DMS79 treated with DMSO at 0.1 percent for 48 hours (cell line): ENCODE measurements around the gene KRT15.
A peak's percentile ranks its signal among the peaks of the same experiment; 100 is the strongest.

Source experiments
- DNase-seq: peaks from one replicate; lab custom pipeline; 2025; lab: John Stamatoyannopoulos, UW

The KRT15 gene

DNA sequence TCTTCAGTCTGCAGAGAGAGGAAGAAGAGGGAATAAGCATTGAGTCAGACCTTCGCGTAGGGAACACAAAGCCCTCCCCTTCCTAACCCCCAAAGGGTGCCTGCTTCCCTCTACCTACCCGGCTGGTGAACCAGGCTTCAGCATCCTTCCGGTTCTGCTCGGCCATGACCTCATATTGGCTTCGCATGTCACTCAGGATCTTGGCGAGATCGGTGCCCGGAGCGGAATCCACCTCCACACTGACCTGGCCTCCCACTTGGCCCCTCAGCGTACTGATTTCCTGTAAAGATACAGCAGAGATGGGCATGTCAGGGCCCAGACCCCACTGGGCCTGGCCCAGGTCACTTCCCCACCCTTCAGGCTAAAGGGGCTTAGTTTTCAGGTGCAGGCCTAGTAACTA is 5.6 kb upstream of the KRT15 start:
- DNase-seq = no peak

GRCh38 chr17:41523787-41524186 is 5.1 kb upstream of the KRT15 start:
- no peak for DNase-seq

GRCh38 chr17:41523225-41523593 is 4.5 kb upstream of the KRT15 start:
- DNase-seq = no peak

DNA sequence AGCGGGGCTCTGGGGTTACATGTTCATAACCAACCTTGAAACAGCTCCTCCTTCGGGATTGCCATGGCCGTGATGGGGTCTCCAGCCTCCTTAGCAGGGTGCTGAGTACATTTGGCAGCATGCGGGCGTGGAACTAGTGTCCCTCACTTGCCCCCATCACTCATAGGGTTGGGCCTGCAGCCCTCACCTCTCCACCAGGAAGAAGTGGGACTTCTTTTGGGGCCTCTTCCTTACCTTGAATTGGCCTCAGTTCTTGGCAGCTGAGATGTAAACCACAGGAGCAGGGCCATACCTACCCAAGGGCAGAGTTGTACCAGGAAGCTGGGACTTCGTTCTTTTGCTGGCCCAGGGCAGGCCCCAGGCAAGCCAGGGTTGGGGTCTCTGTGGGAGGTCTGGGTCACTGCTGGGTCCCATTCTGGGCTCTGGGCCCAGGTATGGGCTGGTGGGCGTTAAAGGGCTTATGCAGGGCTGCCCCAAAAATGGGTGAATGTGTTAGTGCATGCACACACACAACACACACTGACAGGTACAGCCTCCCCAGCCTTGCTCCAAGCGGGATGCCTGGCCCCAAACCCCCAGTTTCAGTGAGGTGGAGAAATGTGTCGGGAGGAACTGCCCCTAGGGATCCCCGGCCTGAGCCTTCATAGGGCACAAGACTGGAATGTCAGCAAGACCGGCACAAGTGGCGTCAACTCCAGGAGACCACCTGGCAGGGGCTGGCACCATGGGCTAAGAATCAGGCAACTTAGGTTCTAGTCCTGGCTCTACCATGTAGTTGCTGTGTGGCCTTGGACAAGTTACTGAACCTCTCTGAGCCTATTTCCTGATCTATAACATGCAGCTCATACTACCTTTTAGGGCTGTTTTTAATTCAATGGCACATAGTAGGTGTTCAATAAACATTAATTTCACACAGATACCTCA is 3.9 kb upstream of the KRT15 start:
- DNase-seq = no peak

GRCh38 chr17:41521574-41522261 is 3.0 kb upstream of the KRT15 start:
- DNase-seq = no peak

DNA sequence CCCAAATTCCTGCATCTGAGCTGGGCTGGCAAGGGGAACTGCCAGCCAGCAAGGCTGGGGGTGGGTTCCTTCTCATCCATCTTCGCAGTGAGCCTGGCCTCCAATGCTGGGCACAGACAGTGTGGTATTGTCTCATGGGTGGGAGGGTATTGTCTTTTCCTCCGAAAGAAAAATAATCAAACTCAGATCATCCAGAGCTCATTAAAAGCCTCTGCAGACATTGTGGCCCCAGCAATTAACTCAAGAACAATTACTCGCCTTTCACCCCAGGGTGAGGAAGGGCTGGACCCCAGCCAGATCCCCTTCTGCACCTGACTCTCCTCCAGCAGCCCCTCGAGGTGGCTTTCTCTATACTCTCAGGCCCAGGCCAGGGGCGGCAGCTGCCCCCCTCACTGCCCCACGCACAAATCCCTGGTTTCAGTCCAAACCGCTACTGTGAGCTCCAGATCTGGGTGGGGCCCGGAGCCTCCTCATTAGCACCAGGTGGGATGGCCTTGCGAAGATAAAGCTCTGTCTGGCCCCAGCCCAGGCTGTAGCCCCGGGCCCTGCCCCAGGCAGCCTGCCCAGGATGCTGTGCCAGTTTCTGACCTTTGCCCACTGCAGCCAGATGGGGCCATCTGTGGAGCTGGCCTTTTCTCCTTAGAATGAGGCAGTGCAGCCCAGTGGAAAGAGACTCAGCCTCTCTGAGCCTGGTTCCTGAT is 2.3 kb upstream of the KRT15 start:
- DNase-seq = peak; percentile 90

DNA sequence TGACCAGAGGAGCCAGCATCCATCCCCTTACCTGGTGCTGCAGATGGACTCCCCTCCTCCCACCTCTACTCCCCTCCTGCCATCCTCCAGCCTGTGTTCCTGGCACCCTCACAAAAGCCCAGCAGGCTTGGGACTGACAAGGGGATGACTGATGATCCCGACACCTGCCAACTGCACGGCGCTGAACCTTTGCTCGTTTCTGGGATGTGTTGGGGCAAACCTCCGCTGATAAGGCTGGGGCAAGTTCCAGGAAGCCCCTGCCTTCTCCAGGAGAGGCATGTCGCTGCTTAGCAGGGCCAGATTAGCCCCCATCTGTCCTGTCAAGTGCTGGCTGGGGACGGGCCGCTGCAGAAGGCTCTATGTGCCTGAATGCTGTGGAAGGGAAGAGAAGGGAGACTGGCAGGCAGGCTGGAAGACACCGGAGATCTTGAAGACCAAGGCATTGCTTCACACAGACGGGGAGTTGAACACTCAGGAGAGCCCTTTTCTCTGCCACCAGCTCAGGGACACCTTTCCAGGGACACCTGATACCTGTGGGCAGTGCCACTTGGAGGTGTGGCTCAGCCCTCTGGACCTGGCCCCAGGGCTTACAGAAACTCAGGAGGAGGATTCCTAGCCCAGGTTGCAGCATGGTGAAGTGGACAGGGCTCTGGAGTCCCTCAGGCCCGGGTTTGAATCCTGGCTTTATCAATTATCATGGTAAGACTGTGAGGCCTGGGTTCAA is 973 bp upstream of the KRT15 start:
- DNase-seq = peak; percentile 86

DNA sequence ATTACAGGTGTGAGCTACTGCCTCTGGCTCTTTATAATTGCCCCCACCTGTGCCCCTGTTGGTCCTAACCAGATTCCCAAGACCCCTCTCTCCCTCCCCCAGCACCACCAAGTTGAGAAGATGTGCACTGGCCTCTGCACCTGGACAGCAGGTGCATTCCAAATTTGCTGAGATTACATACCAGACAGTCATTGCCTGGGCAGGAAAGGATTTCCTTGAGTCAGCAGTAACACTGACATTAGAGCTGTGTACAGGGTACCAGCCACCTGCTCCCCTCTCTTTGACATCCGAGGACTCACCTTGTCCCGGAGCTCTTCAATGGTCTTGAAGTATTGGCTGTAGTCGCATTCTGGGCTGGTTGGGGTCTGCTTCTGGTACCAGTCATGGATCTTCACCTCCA is 659 bp downstream of the KRT15 start:
- no peak for DNase-seq

DNA sequence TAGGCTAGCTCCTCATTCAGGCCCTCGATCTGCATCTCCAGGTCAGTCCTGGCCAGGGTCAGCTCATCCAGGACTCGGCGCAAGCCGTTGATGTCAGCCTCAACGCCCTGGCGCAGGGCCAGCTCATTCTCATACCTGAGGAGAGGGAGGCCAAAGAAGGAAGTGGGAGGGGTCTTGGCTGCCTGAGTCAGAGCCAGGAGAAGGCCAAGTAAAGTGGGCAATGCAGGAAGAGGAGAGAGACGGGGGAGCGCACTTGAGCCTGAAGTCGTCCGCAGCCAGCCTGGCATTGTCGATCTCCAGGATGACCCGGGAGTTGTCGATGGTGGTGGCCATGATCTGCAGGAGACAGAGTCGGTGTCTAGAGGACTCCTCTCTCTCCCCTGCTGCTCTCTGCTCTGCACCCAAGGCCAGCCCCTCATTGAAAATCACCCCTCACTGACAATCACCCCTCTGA is 1.8 kb downstream of the KRT15 start:
- peak; percentile 30 for DNase-seq

DNA sequence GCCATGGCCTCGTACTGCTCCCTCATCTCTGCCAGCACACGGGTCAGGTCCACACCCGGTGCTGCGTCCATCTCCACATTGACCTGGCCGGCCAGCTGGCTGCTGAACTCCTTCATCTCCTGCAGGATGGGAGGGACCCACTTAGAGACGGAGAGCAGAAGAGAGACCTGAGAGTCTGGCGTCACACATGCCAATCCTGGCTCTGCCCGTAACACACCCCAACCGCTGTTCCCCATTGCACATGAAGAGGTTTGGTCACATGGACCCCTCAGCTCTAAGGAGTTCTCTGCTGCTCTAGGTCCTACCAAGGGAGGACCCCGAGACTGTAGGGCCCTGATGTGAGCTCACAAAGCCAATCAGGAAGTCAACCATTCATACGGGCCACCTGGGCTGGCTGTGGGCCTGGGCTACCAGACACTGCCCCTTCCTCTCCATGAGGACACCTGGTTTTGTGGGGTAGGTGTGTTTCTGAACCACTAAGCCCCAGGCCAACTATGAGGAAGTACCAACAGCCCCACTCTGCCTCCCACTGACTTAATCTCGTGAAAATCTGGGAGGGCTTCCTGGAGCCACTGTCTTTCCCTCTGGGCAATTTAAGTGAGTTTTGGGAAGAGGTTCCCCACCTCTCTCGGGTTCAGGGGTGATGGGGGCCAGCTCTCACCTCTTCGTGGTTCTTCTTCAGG is 2.4 kb downstream of the KRT15 start:
- no peak for DNase-seq

DNA sequence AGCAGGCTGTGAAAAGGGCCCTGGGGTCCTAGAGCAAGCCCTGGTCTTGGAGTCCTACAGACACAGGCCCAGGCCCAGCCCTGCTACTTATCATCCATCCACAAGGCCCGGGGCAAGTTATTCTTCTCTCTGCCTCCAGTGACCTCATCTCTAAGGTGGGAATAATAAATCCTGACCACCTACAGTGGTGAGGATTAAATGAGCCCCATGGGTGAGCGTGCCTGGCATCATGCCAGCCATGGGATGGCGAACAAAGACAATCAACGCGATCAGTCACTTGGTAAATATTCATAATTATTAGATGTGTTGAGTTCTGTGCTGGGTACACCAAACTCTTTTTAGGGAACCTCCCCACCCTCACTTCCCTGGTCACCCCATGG is 5.5 kb downstream of the KRT15 start:
- no peak for DNase-seq

DNA sequence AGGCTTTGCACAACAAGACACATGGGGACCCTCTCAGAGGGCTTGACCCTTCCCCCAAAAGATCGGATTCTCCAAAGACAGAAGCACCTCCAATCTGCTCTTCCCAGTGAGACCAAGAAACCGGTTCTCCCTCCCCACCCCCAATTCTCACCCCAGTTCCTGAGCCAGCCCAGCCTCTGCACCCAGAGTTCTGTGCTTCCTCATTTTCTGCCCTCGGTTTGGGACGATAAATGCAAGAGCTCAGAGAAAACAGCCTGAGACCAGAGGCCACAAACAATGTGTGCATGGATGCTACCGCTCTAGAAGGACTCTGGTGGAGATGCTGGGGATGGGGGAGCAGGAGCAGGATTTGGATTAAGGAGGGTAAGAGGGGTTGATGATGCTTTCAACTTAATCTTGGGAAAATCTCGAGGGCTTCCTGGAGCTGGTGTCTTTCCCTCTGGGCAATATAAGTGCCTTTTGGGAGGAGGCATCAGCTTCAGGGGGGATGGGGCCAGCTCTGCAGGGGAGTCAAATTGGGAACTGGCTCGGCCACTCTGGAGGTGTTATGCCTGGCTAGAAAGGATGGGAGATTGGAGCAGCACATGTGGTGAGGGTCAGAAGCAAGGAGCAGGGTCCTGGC is 6.0 kb downstream of the KRT15 start:
- DNase-seq = no peak

- DNase-seq = no peak
Observed at GRCh38 chr17:41511716-41512115, 7.0 kb downstream of the KRT15 start.

DNA sequence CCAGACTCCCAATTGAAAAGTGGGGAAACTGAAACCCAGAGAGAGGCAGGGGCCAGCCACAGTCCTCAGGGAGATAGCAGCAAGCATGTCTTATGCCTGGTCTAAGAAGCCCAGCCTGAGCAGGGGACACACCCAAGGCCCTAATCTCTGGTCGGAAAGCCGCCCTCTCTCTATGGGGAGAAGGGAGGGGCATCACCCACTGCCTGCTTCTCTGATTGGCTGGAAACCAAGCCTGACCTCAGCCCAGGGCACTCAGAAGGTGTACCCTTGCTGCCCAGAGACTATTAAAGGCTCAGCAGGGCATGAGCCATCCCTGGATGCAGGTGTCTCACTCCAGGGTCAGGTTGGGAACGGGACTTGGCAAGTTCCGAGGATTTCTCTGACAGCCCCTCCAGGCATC is 7.6 kb downstream of the KRT15 start:
- DNase-seq = no peak

DNA sequence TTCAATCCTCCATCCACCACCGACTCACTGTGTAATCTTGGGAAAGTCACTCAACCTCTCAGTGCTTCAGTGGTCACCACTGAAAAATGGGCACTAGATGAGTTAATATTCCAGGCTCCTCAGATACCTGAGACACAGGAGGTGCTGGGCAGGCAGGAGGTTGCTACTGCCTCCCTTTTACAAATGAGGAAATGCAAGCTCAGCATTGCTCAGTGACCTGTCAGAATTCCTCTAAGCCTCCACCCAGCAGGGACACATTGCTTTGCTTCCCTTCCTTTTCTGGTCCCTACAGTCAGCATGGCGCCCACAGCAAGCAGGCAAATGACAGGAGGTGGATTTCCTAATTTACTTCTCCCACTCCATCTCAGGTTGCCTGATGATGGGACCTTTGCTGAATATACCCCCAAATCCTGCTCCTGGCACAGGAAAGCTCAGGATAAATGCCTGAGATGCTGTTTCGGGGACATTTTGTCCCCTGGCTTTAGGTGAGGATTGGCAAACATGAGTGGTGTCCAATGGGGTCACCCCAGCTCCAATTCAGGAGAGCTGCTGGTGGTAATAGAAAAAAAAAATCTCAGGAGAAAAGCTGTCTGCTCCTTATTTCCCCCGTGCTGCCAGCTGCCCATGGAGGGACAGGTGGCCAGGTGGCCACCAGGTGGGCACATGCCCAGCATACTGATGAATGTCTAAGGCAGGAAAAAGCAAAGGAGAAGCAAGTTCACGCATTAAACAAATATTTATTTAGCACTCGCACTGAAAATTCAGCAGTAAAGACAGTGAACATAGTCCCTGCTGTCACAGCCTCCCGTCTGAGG is 8.2 kb downstream of the KRT15 start:
- DNase-seq = no peak

GRCh38 chr17:41507315-41507880 is 11.3 kb downstream of the KRT15 start:
- no peak for DNase-seq

GRCh38 chr17:41505809-41506767 is 12.6 kb downstream of the KRT15 start:
- no peak for DNase-seq

GRCh38 chr17:41505007-41505808 is 13.5 kb downstream of the KRT15 start, which contains the start of gene KRT13:
KRT13 (minus strand) TSS chr17:41505612; CDS start chr17:41505550, 62 bp downstream.
- no peak for DNase-seq
